A549 (cell line): ENCODE data around the gene SDC1. TPM values are rescaled to one million over a fixed set of nuclear protein-coding genes. Genes with fewer than 3 reads are reported as not detected.

Experiments used
- ATAC-seq, 2 experiments: fragments of 200-7000 bp in 1 of 2; fragments of >200 bp in 1 of 2; cut with Nextera tagmentation in 1 of 2; cut with Tn5 transposase in 1 of 2; 3 replicates each; pipeline versions ENCODE4 v1.8.0 to v1.9.1; 2018 to 2020; ENCODE audit warnings: mild to moderate bottlenecking in 1 of 2, moderate library complexity in 1 of 2
- CTCF ChIA-PET: fragments of 300-600 bp; sonication (Branson Sonifier 250); formaldehyde crosslinking; extraction: SDS; loops from one replicate; lab custom pipeline; 2021; ENCODE audit warnings: antibody characterized with exemption, inconsistent platforms; lab: Yijun Ruan, JAX
- POLR2A ChIA-PET: fragments of 350-600 bp; formaldehyde crosslinking; extraction: SDS; loops from one replicate; lab custom pipeline; 2021; ENCODE audit warnings: antibody characterized with exemption, inconsistent platforms; lab: Yijun Ruan, JAX
- DNase-seq, 2 experiments: peaks; one replicate each; pipeline versions ENCODE4 v3.0.0 to v3.0.0-alpha.2; 2011 to 2016; ENCODE audit warnings: low read depth in 1 of 2, low spot score in 1 of 2
- FAIRE-seq: peaks from 2 replicates; lab custom pipeline; 2011; peaks lifted over from hg19 to GRCh38; lab: Jason Lieb, UNC
- H3K27ac ChIP-seq, 2 experiments: fragments of >200 bp; sonication (Bioruptor Twin); formaldehyde crosslinking; 3 replicates each; pipeline ENCODE4 v1.5.1; 2016 to 2017
- H3K4me1 ChIP-seq: fragments of >200 bp; sonication (Bioruptor Twin); formaldehyde crosslinking; 3 replicates; pipeline ENCODE4 v1.6.1; 2016
- H3K4me2 ChIP-seq: fragments of >200 bp; sonication (Bioruptor Twin); formaldehyde crosslinking; 3 replicates; pipeline ENCODE4 v1.6.1; 2016
- H3K4me3 ChIP-seq: fragments of >200 bp; sonication (Bioruptor Twin); formaldehyde crosslinking; 3 replicates; pipeline ENCODE4 v1.5.1; 2016
- H3K9me3 ChIP-seq: fragments of >200 bp; sonication (Bioruptor Twin); formaldehyde crosslinking; 3 replicates; pipeline ENCODE4 v1.6.1; 2016
- ATOH8 ChIP-seq: fragments of 250-450 bp; sonication (Bioruptor Pico); IDR thresholded peaks from 2 replicates; pipeline ENCODE4 v1.5.0; 2020; ENCODE audit warnings: low read depth, mild to moderate bottlenecking, moderate library complexity
- BHLHE40 ChIP-seq: IDR thresholded peaks from 2 replicates; pipeline ENCODE4 v1.6.1; 2012; ENCODE audit warnings: low read depth, low read length, inconsistent platforms
- CBX2 ChIP-seq: fragments of 200-600 bp; sonication (generic); IDR thresholded peaks from 2 replicates; pipeline ENCODE4 v1.6.1; 2016; ENCODE audit warnings: low read depth, mild to moderate bottlenecking, borderline replicate concordance
- CEBPB ChIP-seq, 2 experiments: fragments of >200 bp in 1 of 2; sonication (Bioruptor Twin) in 1 of 2; formaldehyde crosslinking in 1 of 2; IDR thresholded peaks; 2 replicates each; pipeline ENCODE4 v1.6.1; 2012 to 2016
- CHD2 ChIP-seq: fragments of 150-350 bp; IDR thresholded peaks from 2 replicates; pipeline ENCODE4 v1.6.1; 2014; ENCODE audit warnings: low read length; ENCODE audit not compliant: partially characterized antibody
- EHF ChIP-seq: fragments of 250-450 bp; sonication (Bioruptor Pico); IDR thresholded peaks from 2 replicates; pipeline ENCODE4 v1.5.0; 2020; ENCODE audit warnings: mild to moderate bottlenecking
- HES2 ChIP-seq: fragments of >200 bp; sonication (Bioruptor Twin); formaldehyde crosslinking; IDR thresholded peaks from 2 replicates; pipeline ENCODE4 v1.6.1; 2016
- HOXA7 ChIP-seq: fragments of 250-450 bp; sonication (Bioruptor Pico); IDR thresholded peaks from 2 replicates; pipeline ENCODE4 v1.5.0; 2020; ENCODE audit warnings: mild to moderate bottlenecking, moderate library complexity
- HOXB13 ChIP-seq: fragments of 250-450 bp; sonication (Bioruptor Pico); IDR thresholded peaks from 2 replicates; pipeline ENCODE4 v1.5.0; 2020; ENCODE audit warnings: low read depth, mild to moderate bottlenecking, moderate library complexity
- HOXB5 ChIP-seq: fragments of 250-450 bp; sonication (Bioruptor Pico); IDR thresholded peaks from 2 replicates; pipeline ENCODE4 v1.5.0; 2020; ENCODE audit warnings: mild to moderate bottlenecking, moderate library complexity
- JUN ChIP-seq, 2 experiments: fragments of >200 bp; sonication (Bioruptor Twin); formaldehyde crosslinking; IDR thresholded peaks; 2 replicates in 1 of 2; 3 replicates in 1 of 2; pipeline ENCODE4 v1.6.1; 2016 to 2017
- JUNB ChIP-seq: fragments of >200 bp; sonication (Bioruptor Twin); formaldehyde crosslinking; IDR thresholded peaks from 2 replicates; pipeline ENCODE4 v1.6.1; 2016
- KDM1A ChIP-seq: fragments of 200-600 bp; sonication (generic); IDR thresholded peaks from 2 replicates; pipeline ENCODE4 v1.6.1; 2016; ENCODE audit warnings: low read depth, mild to moderate bottlenecking
- KDM5A ChIP-seq: fragments of 200-600 bp; sonication (generic); IDR thresholded peaks from 2 replicates; pipeline ENCODE4 v1.6.1; 2016; ENCODE audit warnings: antibody characterized with exemption, mild to moderate bottlenecking
- MAX ChIP-seq: IDR thresholded peaks from 2 replicates; pipeline ENCODE4 v1.6.1; 2012
- MAZ ChIP-seq: fragments of 150-350 bp; IDR thresholded peaks from 2 replicates; pipeline ENCODE4 v1.6.1; 2014; ENCODE audit warnings: antibody characterized with exemption, low read depth, low read length, borderline replicate concordance
- MYC ChIP-seq: IDR thresholded peaks from 2 replicates; pipeline ENCODE4 v1.6.1; 2012; ENCODE audit warnings: mild to moderate bottlenecking, inconsistent platforms, low read length, improper control_type of control experiment, borderline replicate concordance
- NFE2L2 ChIP-seq: fragments of 150-350 bp; conservative IDR thresholded peaks from 2 replicates; pipeline ENCODE4 v1.6.1; 2014; ENCODE audit warnings: low read length
- NPAS2 ChIP-seq: fragments of 250-450 bp; sonication (Bioruptor Pico); IDR thresholded peaks from 2 replicates; pipeline ENCODE4 v1.8.0; 2022; ENCODE audit warnings: mild to moderate bottlenecking, moderate library complexity, borderline replicate concordance
- POLR2AphosphoS2 ChIP-seq: conservative IDR thresholded peaks from 2 replicates; pipeline ENCODE4 v1.6.1; 2012; ENCODE audit warnings: low read length, improper control_type of control experiment, inconsistent platforms
- RCOR1 ChIP-seq: fragments of 150-350 bp; IDR thresholded peaks from 2 replicates; pipeline ENCODE4 v1.6.1; 2014; ENCODE audit warnings: antibody characterized with exemption, low read length, low read depth
- SMC3 ChIP-seq: fragments of >200 bp; sonication (Bioruptor Twin); formaldehyde crosslinking; IDR thresholded peaks from 3 replicates; pipeline ENCODE4 v1.6.1; 2018; ENCODE audit warnings: inconsistent platforms
- TP53 ChIP-seq: fragments of 250-450 bp; sonication (Bioruptor Pico); IDR thresholded peaks from 2 replicates; pipeline ENCODE4 v1.5.0; 2021; ENCODE audit warnings: mild to moderate bottlenecking, moderate library complexity
- ZNF302 ChIP-seq: fragments of 250-450 bp; sonication (Bioruptor Pico); IDR thresholded peaks from 2 replicates; pipeline ENCODE4 v1.9.0; 2021; ENCODE audit warnings: inconsistent platforms, mild to moderate bottlenecking, moderate library complexity
- WGBS: methylation state at CpG from one replicate; pipeline ENCODE4 v1.1.6; 2017; ENCODE audit errors: missing lambda C conversion rate; 5-methylcytosine and 5-hydroxymethylcytosine counted together
- polyA plus RNA-seq, 4 experiments: library from polyadenylated mRNA; depleted of rRNA in 3 of 4; stranded (reverse); fragments of >200 nt; fragmentation: RNase III in 1 of 4; extraction: RNeasy Plus Mini Kit Qiagen cat#74134 plus additional on column Dnase treatment in 1 of 4; gene quantifications; 2 replicates in 3 of 4; 3 replicates in 1 of 4; pipeline ENCODE4 v1.2.3, GENCODE V29; 2011 to 2017
- TF ChIP-seq, protein P1 (sequence below): fragments of 450-650 bp; IDR thresholded peaks from 2 replicates; pipeline ENCODE4 v1.6.1; 2014; ENCODE audit warnings: antibody characterized with exemption

The SDC1 gene
- polyA plus RNA-seq, 2 of the 4 experiments (the other 2 are of a cell fraction), result 116 to 171 TPM

DNA sequence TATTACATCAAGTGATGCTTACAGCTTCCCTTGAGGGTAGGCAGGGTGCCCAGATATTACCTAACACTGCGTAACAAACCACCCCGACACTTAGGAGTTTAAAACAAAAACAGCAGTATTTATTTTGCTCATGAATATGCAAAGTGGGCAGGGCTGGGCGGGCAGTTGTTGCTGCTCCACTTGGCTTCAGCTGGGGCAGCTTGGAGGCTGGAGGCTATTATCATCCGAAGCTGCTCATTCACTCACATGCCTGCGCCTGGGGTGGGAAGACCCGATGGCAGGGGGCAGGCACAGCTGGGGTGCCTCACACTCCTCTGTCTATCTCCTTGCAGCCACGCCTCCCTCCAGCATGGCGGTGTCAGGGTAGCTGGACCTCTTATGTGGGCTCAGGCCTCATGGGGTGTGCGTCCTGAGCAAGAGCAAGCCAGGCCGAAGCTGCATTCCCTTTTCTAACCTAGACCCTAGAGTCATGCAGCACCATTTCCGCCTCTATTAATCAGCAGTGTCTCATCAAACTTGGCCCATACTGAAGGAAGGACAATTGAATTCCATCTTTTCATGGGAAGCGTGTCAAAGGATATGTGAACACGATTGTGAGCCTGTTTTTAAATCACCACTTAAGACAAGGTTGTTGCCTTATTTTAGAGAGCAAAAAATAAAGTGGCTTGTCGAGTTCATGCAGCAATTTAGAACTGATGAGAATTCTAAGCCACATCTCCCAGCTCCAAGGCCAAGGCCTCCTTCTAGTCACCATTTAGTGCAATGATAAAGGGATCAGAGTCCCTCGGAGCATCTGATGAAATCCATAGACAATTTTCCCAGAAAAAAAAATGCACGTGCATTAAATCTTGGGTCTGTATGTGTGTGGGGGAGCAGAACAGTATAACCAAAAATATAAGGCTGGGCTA is 54.9 kb downstream of the SDC1 start:
- CTCF ChIA-PET, result interaction anchor here (0.7 to 2.3 kb wide), 5 partner anchors 9 to 55 kb away, joined by 3 to 11 read pairs (median 3); partner anchors contain the start of gene SDC1
- no peak overlapping the region for H3K4me2 ChIP-seq
- no peak for DNase-seq
- H3K4me1 ChIP-seq, result peaks cover 21% of the 10 kb centered on the region
- no peak for TF ChIP-seq MYC
- no peak for TF ChIP-seq HES2
- TF ChIP-seq JUNB, result no peak
- TF ChIP-seq CBX2, result no peak
- no peak for TF ChIP-seq KDM1A
- TF ChIP-seq, all 56 proteins: peak for 0
- ATAC-seq (no peak), FAIRE-seq (no peak)
- Histone ChIP-seq H3K4me3 (no peak overlapping the region), H3K27ac (peak overlapping the region in 1 of 2 experiments; percentile 81; a peak in 2 of 6 replicates), H3K9me3 (no peaks in the 10 kb centered on the region)
- POLR2A ChIA-PET, result interaction anchor here (0.5 kb wide), 1 partner anchor 19 kb away, joined by 3 read pairs; no protein-coding TSS in a partner anchor
- WGBS, result 80% methylated on average over 15 of the region's 16 CpGs

DNA sequence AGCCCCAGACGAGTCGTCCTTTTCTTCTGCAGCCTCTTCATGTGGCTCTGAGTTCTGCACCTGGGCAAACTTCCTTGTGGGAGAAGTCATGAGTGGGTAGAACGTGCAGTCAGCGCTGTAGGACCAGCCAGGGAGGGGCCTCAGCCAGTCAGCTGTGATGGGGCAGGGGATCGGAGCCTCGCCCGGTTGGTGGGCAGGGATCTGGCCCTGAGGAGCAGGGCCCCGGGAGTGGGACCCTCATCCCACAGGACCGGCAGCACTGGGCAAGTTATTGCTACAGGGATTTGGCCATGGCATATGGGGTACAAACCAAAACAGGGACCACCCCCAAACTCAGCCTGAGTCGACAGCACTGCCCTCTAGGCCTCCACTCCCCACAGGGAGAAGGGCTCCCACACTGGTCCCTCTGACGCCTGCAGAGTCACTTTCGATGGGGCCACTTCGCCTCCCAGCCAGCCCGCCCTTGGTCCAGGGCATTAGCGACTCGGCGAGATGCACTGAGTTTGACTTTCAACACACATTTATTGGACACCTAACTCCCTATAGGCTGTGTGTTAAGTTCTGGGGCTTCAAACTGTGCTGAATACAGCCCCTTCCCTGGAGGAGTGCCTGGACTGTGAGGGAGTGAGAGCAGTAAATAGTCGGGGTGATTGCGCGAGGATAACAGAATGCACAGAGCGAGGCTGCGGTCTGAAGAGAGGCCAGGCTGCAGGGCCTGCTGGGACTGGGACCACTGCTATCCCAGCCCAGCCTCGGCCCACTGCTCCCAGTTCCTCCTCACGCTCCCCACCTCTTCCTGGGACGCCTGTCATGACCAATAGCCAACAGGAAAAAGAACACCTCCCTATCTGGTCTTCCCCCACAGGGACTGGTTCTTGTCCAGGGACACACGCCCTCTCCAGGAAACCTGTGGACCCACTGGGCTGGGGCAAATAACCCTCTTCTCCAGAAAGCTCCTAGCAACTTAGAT is 55.9 kb downstream of the SDC1 start:
- ATAC-seq (no peak), FAIRE-seq (no peak), DNase-seq (no peak)
- Histone ChIP-seq H3K27ac (peak overlapping the region in 1 of 2 experiments; percentile 81; a peak in 3 of 6 replicates), H3K4me2 (no peak overlapping the region), H3K4me1 (peaks cover 29% of the 10 kb centered on the region), H3K9me3 (no peaks in the 10 kb centered on the region)
- CTCF ChIA-PET, result interaction anchor here (0.9 to 3.0 kb wide), 12 partner anchors 8 to 57 kb away, joined by 3 to 21 read pairs (median 6); partner anchors contain the start of gene SDC1
- 88% methylated on average over 26 of the region's 26 CpGs for WGBS
- POLR2A ChIA-PET, result interaction anchor here (0.5 kb wide), 1 partner anchor 20 kb away, joined by 3 read pairs; no protein-coding TSS in a partner anchor
- TF ChIP-seq ATOH8 (CRISPR knock-in tag) (no peak), NPAS2 (no peak), POLR2AphosphoS2 (no peak), CHD2 (no peak), HOXB13 (no peak), HOXA7 (CRISPR knock-in tag) (no peak), TP53 (CRISPR knock-in tag) (no peak), MAZ (no peak), KDM5A (no peak), EHF (CRISPR knock-in tag) (no peak), RCOR1 (no peak), NFE2L2 (no peak), SMC3 (no peak), BHLHE40 (no peak), MAX (no peak), ZNF302 (CRISPR knock-in tag) (no peak), CEBPB (IDR thresholded peaks at IDR 0.05) (no peak), JUN (IDR thresholded peaks at IDR 0.05) (no peak), HOXB5 (CRISPR knock-in tag) (no peak)
- TF ChIP-seq, protein P1, sequence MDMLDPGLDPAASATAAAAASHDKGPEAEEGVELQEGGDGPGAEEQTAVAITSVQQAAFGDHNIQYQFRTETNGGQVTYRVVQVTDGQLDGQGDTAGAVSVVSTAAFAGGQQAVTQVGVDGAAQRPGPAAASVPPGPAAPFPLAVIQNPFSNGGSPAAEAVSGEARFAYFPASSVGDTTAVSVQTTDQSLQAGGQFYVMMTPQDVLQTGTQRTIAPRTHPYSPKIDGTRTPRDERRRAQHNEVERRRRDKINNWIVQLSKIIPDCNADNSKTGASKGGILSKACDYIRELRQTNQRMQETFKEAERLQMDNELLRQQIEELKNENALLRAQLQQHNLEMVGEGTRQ, result no peak
- TF ChIP-seq, all 56 proteins: peak for 0
- H3K4me3 ChIP-seq, result no peak overlapping the region
